ENCODE results near the gene SEC31A.
A peak's percentile ranks its signal among the peaks of the same experiment; 100 is the strongest.

Gene SEC31A

GRCh38 chr4:82833696-82834313 lies 57.1 kb downstream of the SEC31A start:
- ChIA-PET POLR2A (no interaction called here), CTCF (interaction anchor here (1.0 kb wide), 1 partner anchor 8 kb away, joined by 4 read pairs; no protein-coding TSS in a partner anchor)
- no peaks in the 10 kb centered on the region for H3K4me1 ChIP-seq (ENCODE audit: control insufficient read depth, insufficient read depth, low read length)
- H3K9me3 ChIP-seq (ENCODE audit: control insufficient read depth, insufficient read depth, low read depth, low read length): no peaks in the 10 kb centered on the region
- no peak overlapping the region for H3K4me3 ChIP-seq (ENCODE audit: low read depth, low read length)
- H3K36me3 ChIP-seq (ENCODE audit: control insufficient read depth in 2 of 2, insufficient read depth in 1 of 2, low read length in 2 of 2): peaks cover 0 to 33% of the 10 kb centered on the region in 2 experiments; a peak in 2 of 3 replicates
- no peak overlapping the region for H3K27ac ChIP-seq (ENCODE audit: extremely low read depth, low read depth, low read length)
- TF ChIP-seq ZSCAN23 (tag by site-specific recombination; IDR thresholded peaks at IDR 0.05) (0 out of 2 replicates have a peak, but pooled peaks have one; percentile 55), ZSCAN16 (tag by site-specific recombination; IDR thresholded peaks at IDR 0.05) (no peak), ZIC2 (tag by site-specific recombination; IDR thresholded peaks at IDR 0.05) (0 out of 2 replicates have a peak, but pooled peaks have one; percentile 12), ZNF416 (tag by site-specific recombination; IDR thresholded peaks at IDR 0.05) (no peak), ZNF426 (tag by site-specific recombination; IDR thresholded peaks at IDR 0.05) (no peak), ZNF629 (tag by site-specific recombination; IDR thresholded peaks at IDR 0.05) (peak; percentile 93), SP7 (tag by site-specific recombination; IDR thresholded peaks at IDR 0.05) (peak; percentile 52), ZNF518A (tag by site-specific recombination; conservative IDR thresholded peaks at IDR 0.05; ENCODE audit: low read depth) (no peak), ZNF366 (tag by site-specific recombination; conservative IDR thresholded peaks at IDR 0.05) (peak; percentile 73), SP2 (tag by site-specific recombination; IDR thresholded peaks at IDR 0.05) (no peak), HIC1 (tag by site-specific recombination; IDR thresholded peaks at IDR 0.05) (peak; percentile 47; the same call in 1 of the 2 replicates), BCL11A (tag by site-specific recombination; IDR thresholded peaks at IDR 0.05; ENCODE audit: low read depth) (0 out of 2 replicates have a peak, but pooled peaks have one; percentile 32)
- TF ChIP-seq, protein P1, sequence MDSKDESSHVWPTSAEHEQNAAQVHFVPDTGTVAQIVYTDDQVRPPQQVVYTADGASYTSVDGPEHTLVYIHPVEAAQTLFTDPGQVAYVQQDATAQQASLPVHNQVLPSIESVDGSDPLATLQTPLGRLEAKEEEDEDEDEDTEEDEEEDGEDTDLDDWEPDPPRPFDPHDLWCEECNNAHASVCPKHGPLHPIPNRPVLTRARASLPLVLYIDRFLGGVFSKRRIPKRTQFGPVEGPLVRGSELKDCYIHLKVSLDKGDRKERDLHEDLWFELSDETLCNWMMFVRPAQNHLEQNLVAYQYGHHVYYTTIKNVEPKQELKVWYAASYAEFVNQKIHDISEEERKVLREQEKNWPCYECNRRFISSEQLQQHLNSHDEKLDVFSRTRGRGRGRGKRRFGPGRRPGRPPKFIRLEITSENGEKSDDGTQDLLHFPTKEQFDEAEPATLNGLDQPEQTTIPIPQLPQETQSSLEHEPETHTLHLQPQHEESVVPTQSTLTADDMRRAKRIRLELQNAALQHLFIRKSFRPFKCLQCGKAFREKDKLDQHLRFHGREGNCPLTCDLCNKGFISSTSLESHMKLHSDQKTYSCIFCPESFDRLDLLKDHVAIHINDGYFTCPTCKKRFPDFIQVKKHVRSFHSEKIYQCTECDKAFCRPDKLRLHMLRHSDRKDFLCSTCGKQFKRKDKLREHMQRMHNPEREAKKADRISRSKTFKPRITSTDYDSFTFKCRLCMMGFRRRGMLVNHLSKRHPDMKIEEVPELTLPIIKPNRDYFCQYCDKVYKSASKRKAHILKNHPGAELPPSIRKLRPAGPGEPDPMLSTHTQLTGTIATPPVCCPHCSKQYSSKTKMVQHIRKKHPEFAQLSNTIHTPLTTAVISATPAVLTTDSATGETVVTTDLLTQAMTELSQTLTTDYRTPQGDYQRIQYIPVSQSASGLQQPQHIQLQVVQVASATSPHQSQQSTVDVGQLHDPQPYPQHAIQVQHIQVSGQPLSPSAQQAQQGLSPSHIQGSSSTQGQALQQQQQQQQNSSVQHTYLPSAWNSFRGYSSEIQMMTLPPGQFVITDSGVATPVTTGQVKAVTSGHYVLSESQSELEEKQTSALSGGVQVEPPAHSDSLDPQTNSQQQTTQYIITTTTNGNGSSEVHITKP (tag by site-specific recombination; IDR thresholded peaks at IDR 0.05): no peak
- TF ChIP-seq, protein P2, sequence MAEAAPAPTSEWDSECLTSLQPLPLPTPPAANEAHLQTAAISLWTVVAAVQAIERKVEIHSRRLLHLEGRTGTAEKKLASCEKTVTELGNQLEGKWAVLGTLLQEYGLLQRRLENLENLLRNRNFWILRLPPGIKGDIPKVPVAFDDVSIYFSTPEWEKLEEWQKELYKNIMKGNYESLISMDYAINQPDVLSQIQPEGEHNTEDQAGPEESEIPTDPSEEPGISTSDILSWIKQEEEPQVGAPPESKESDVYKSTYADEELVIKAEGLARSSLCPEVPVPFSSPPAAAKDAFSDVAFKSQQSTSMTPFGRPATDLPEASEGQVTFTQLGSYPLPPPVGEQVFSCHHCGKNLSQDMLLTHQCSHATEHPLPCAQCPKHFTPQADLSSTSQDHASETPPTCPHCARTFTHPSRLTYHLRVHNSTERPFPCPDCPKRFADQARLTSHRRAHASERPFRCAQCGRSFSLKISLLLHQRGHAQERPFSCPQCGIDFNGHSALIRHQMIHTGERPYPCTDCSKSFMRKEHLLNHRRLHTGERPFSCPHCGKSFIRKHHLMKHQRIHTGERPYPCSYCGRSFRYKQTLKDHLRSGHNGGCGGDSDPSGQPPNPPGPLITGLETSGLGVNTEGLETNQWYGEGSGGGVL (tag by site-specific recombination; IDR thresholded peaks at IDR 0.05): no peak
- TF ChIP-seq, protein P3, sequence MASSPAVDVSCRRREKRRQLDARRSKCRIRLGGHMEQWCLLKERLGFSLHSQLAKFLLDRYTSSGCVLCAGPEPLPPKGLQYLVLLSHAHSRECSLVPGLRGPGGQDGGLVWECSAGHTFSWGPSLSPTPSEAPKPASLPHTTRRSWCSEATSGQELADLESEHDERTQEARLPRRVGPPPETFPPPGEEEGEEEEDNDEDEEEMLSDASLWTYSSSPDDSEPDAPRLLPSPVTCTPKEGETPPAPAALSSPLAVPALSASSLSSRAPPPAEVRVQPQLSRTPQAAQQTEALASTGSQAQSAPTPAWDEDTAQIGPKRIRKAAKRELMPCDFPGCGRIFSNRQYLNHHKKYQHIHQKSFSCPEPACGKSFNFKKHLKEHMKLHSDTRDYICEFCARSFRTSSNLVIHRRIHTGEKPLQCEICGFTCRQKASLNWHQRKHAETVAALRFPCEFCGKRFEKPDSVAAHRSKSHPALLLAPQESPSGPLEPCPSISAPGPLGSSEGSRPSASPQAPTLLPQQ (tag by site-specific recombination; IDR thresholded peaks at IDR 0.05): 0 out of 2 replicates have a peak, but pooled peaks have one; percentile 19
- TF ChIP-seq, protein P4, sequence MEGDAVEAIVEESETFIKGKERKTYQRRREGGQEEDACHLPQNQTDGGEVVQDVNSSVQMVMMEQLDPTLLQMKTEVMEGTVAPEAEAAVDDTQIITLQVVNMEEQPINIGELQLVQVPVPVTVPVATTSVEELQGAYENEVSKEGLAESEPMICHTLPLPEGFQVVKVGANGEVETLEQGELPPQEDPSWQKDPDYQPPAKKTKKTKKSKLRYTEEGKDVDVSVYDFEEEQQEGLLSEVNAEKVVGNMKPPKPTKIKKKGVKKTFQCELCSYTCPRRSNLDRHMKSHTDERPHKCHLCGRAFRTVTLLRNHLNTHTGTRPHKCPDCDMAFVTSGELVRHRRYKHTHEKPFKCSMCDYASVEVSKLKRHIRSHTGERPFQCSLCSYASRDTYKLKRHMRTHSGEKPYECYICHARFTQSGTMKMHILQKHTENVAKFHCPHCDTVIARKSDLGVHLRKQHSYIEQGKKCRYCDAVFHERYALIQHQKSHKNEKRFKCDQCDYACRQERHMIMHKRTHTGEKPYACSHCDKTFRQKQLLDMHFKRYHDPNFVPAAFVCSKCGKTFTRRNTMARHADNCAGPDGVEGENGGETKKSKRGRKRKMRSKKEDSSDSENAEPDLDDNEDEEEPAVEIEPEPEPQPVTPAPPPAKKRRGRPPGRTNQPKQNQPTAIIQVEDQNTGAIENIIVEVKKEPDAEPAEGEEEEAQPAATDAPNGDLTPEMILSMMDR (tag by site-specific recombination; IDR thresholded peaks at IDR 0.05): no peak
